GM21529 (cell line): ENCODE results near the gene TAS2R7.
"Not testable (repeated sequence)": the region's sequence is repeated elsewhere in the genome, so short reads cannot be mapped to it uniquely, and the experiment has no call there.

Experiments
- ATAC-seq: cut with Tn5 transposase; IDR thresholded peaks from one replicate; pipeline ENCODE4 v1.9.1; 2021; ENCODE audit not compliant: unreplicated experiment

TAS2R7 gene, protein sequence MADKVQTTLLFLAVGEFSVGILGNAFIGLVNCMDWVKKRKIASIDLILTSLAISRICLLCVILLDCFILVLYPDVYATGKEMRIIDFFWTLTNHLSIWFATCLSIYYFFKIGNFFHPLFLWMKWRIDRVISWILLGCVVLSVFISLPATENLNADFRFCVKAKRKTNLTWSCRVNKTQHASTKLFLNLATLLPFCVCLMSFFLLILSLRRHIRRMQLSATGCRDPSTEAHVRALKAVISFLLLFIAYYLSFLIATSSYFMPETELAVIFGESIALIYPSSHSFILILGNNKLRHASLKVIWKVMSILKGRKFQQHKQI

GRCh38 chr12:10802587-10802986 is at the start of gene TAS2R7:
TAS2R7 (minus strand) TSS chr12:10802627; CDS start chr12:10802570, 57 bp downstream.
- no peak for ATAC-seq

- ATAC-seq: no peak
Measured at GRCh38 chr12:10851243-10851858, 48.9 kb upstream of the TAS2R7 start.

GRCh38 chr12:10849425-10849878 is 47.0 kb upstream of the TAS2R7 start, which contains the start of gene PRR4:
PRR4 (minus strand) TSS chr12:10849475; CDS start chr12:10849437, 38 bp downstream.
- ATAC-seq: no peak

DNA sequence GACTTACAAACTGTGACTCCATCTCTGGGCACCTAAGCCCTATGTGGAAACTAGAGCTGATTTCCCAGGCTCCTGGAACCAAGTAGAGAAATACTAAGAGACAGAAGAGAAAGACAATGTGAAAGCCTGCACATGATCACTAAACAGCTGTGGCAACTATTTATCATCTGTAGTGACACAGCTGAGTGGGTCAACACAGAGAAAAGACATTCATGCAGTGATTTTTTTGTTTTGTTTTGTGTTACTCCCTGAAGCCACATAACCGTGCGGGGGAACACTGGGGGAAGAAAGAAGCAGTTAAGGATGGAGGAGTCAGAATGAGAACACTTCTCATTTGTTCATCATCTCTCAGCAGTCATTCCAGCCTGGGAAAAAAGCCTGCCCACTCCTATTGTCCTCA is 45.3 kb upstream of the TAS2R7 start:
- no peak for ATAC-seq

DNA sequence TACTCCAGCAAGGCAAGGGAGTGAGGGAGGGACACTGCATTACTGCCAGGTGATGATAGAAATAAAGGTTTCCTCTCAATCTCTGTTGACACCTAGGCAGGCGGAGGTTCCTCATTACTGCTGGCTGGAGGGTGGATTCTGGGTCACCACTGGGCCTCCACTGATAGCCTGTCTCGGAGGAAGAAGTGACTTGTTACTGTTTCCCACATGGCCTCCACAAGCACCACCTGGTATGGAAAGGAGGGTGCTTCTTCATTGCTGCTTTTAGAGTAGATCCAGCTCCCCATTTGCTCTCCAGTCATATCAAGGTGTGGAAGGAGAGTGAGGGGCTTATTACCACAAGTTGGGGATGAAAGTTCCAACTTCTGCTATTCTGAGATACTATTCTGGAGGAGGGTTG is 40.4 kb upstream of the TAS2R7 start:
- no peak for ATAC-seq

DNA sequence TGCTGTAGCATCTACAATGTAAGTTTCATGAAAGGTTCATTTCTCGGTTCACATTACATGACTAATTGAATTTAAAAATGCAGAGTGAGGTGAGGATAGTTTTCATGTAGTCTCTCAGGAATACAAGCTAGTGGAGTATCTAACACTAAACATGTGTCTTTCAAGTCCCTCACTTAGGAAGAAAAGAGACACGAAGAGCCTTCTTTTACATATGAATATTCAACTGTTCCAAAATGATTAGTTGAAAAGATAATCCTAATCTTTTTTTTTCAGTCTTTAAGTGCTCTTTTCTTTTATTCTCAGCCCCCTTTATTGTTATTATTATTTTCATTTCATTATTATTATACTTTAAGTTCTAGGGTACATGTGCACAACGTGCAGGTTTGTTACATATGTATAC is 36.0 kb upstream of the TAS2R7 start:
- no peak for ATAC-seq

- no peak for ATAC-seq
Measured at GRCh38 chr12:10829994-10830393, 27.6 kb upstream of the TAS2R7 start.

DNA sequence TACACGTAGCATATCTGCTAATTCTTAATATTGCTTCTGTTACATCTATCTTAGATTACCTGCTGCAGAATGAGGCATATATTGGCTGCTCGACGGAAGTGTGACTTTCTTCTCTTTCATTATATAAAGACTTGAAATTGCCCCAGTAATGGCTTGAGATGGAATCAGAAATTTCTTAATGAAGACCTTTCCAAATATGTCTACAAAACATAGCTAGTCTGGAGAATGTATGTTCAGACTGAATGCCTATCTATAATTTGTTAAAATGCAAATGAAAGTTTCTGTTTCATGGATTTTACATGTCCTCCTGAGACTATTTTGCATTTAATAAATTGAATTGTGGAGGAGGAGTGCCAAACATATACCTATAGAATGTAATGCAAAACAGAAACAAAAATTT is 23.8 kb upstream of the TAS2R7 start, which contains the start of gene TAS2R10:
TSS of gene TAS2R10 (minus strand) at position 101 of the 400 bp plus-strand sequence. CDS start at position 12, 89 bp downstream.
- no peak for ATAC-seq

- ATAC-seq: no peak
Measured at GRCh38 chr12:10824957-10825356, 22.5 kb upstream of the TAS2R7 start.

GRCh38 chr12:10811883-10812536 is 9.6 kb upstream of the TAS2R7 start:
- no peak for ATAC-seq

DNA sequence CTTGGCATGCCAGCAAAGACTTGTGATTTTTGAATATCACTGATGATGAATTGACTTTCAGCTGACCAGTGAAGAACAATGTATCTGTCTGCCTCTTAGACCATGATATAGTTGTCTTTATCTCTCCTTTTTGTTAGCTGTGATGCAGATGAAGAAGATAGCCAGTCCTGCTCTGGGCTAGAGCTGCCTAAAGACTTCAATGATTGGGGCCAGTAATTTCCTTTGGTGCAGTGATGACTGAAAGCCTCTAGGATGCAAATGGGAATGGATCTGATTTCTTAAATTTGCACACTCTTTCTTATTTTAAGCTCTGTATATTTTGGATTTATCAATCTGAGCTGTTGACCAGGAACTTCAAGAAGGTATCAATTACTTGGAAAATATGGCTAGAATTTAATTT is 7.6 kb upstream of the TAS2R7 start, which contains the start of gene TAS2R9:
TSS of gene TAS2R9 (minus strand) at position 101 of the 400 bp plus-strand sequence. CDS start at position 8, 93 bp downstream.
- ATAC-seq: no peak

DNA sequence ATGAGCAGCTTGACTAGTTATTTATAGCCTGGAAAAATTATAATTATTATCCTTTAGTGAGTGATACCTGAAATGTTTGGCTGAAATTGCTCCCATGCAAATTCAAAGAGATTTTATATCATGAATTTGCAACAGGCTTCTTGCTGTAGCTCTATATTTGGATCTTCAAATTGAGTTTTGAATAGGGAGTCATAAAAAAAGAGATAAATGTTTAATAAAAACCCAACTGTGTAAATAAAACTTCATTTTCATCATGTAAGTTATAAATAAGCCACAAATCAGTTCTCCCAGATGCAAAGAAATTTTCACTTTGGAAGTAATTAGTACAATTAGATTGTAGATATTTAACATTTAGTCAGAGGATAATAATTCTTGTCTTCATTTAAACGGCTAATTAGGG is 4.8 kb upstream of the TAS2R7 start, which contains the start of gene TAS2R8:
TSS of gene TAS2R8 (minus strand) at position 101 of the 400 bp plus-strand sequence. CDS start 306 bp downstream, outside the sequence.
- ATAC-seq: no peak

DNA sequence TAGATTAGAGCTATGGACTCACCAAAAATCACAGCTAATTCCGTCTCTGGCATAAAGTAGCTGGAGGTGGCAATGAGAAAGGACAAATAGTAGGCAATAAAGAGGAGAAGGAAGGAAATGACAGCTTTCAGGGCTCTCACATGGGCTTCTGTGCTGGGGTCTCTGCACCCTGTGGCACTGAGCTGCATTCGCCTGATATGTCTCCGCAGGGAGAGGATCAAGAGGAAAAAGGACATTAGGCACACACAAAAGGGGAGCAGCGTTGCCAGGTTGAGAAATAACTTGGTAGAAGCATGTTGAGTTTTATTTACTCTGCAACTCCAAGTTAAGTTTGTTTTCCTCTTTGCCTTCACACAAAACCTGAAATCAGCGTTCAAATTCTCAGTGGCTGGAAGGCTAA is 686 bp downstream of the TAS2R7 start:
- ATAC-seq: no peak

DNA sequence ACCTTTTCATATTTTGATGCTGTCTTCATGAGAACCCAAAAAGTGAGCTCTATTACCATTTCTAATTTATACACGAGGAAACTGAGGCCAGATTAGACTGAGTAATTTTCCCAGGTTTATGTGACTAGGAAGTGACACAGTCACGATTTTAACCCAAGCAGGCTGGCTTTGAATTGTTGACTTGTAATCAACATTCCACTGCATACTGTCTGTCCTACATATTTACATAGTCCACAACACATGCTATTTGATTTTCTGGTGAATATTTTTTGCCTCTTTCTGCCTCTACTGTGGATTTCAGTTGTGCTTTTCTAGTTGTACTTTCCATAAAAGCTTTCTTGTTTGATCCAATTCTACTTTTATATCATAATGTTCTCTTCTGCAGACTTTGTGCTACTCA is 8.2 kb downstream of the TAS2R7 start:
- no peak for ATAC-seq

DNA sequence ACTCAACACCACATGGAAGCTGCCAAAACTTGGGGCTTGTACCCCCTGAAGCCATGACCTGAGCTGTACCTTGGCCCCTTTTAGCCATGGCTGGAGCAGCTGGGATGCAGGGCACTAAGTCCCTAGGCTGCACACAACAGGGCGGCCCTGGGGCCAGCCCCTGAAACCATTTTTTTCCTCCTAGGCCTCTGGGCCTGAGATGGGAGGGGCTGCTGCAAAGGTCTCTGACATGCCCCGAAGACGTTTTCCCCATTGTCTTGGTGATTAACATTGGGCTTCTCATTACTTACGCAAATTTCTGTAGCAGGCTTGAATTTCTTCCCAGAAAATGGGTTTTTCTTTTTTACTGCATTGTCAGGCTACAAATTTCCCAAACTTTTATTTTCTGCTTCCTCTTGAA is 10.7 kb downstream of the TAS2R7 start:
- not testable (repeated sequence) for ATAC-seq

- no peak for ATAC-seq
Measured at GRCh38 chr12:10783252-10783651, 19.2 kb downstream of the TAS2R7 start.

- no peak for ATAC-seq
Measured at GRCh38 chr12:10779103-10779502, 23.3 kb downstream of the TAS2R7 start.

- ATAC-seq: no peak
Measured at GRCh38 chr12:10771132-10771733, 31.2 kb downstream of the TAS2R7 start.

GRCh38 chr12:10759657-10760056 is 42.8 kb downstream of the TAS2R7 start:
- ATAC-seq: no peak

- no peak for ATAC-seq
Measured at GRCh38 chr12:10756194-10756593, 46.2 kb downstream of the TAS2R7 start.

DNA sequence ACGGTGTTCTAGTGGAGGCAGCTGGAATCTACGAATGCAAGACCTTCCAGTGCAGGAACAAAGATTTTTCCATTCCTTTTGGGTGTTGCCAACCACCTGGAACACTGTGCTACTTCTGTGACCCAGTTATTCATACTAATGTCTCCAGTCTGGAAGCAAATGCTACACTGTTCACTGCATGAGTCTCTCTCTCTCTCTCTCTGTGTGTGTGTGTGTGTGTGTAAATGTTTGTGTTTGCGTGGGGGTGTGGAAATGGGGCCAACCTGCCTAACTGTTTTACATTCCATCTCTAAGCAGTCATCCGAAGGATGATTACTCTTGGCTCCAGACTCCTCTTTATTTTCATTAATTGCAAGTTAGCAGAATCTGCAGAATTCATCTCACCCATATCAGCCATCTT is 49.4 kb downstream of the TAS2R7 start:
- ATAC-seq: no peak
